Transverse colon (tissue), 4 donors: ENCODE data around the gene ATP9A. TPM values are rescaled to one million over a fixed set of nuclear protein-coding genes. Genes with fewer than 3 reads are reported as not detected.

Source experiments
- DNase-seq: peaks from one replicate; pipeline ENCODE4 v3.0.0-alpha.2; 2019
- H3K27ac ChIP-seq, 4 donors: fragments of 200-600 bp; sonication (generic); 2 replicates each; pipeline ENCODE4 v1.5.1; 2016 to 2018; ENCODE audit warnings: inconsistent platforms in 4 of 4
- H3K27me3 ChIP-seq: fragments of 200-600 bp; sonication (generic); 2 replicates; pipeline ENCODE4 v1.5.1; 2017; ENCODE audit warnings: inconsistent platforms
- H3K36me3 ChIP-seq, 4 donors: fragments of 200-600 bp; sonication (generic); 2 replicates each; pipeline ENCODE4 v1.5.1; 2017 to 2019; ENCODE audit warnings: inconsistent platforms in 4 of 4
- H3K4me1 ChIP-seq, 4 donors: fragments of 200-600 bp; sonication (generic); 2 replicates each; pipeline ENCODE4 v1.5.1; 2017 to 2020; ENCODE audit warnings: inconsistent platforms in 4 of 4
- H3K4me3 ChIP-seq, 4 donors: fragments of 200-600 bp; sonication (generic); 1 replicate in 1 of 4; 2 replicates in 3 of 4; pipeline versions ENCODE4 v1.5.1 to v1.6.1; 2017 to 2019; ENCODE audit warnings: inconsistent platforms in 4 of 4
- H3K9me3 ChIP-seq, 2 donors: fragments of 200-600 bp; sonication (generic); 2 replicates each; pipeline ENCODE4 v1.5.1; 2017 to 2019; ENCODE audit warnings: inconsistent platforms in 2 of 2
- CTCF ChIP-seq, 5 experiments: fragments of 200-600 bp in 3 of 5; fragments of 450-650 bp in 2 of 5; sonication (generic) in 3 of 5; IDR thresholded peaks; 1 replicate in 2 of 5; 2 replicates in 3 of 5; pipeline ENCODE4 v1.5.1; 2016 to 2017; ENCODE audit warnings: antibody characterized with exemption in 5 of 5, inconsistent platforms in 3 of 5, mild to moderate bottlenecking in 2 of 5, moderate library complexity in 1 of 5
- EP300 ChIP-seq: sonication (generic); formaldehyde crosslinking; IDR thresholded peaks from one replicate; pipeline ENCODE4 v1.6.1; 2017; ENCODE audit warnings: antibody characterized with exemption, low read depth
- POLR2A ChIP-seq: fragments of 450-650 bp; IDR thresholded peaks from one replicate; pipeline ENCODE4 v1.6.1; 2016; ENCODE audit warnings: antibody characterized with exemption, mild to moderate bottlenecking, moderate library complexity
- POLR2AphosphoS5 ChIP-seq, 3 donors: sonication (generic); formaldehyde crosslinking; IDR thresholded peaks; one replicate each; pipeline ENCODE4 v1.6.1; 2016; ENCODE audit warnings: antibody characterized with exemption in 3 of 3
- WGBS, 2 donors: methylation state at CpG; one replicate each; pipeline ENCODE4 v1.1.5; 2018; ENCODE audit warnings: low coverage in 1 of 2; 5-methylcytosine and 5-hydroxymethylcytosine counted together
- in situ Hi-C, 4 donors: fragments of 200-750 bp; cut with MboI; loops; one replicate each; pipeline versions ENCODE4 v1.15.0 to v1.15.1; 2017; ENCODE audit warnings: low sequenced_read_pairs in 3 of 4, low pct_ligation_motif_present in 1 of 4, low pct_unique_long_range_greater_than_20kb in 1 of 4
- intact Hi-C: fragments of 100-400 bp; cut with DNase I; formaldehyde crosslinking; loops from one replicate; pipeline ENCODE4 v1.15.1; 2023; ENCODE audit warnings: low total_unique reads
- total RNA-seq, 4 donors: library from RNA; depleted of rRNA; stranded (reverse); fragments of >200 nt; gene quantifications; one replicate each; pipeline ENCODE4 v1.1.0, GENCODE V29; 2016

The ATP9A gene
- total RNA-seq, 4 donors from 2014 or later: 66.3 to 93.0 (median 78.9) TPM

- TF ChIP-seq EP300 (no peak), CTCF (IDR thresholded peaks at IDR 0.05) (no peak), POLR2AphosphoS5 (IDR thresholded peaks at IDR 0.05) (peak in 1 of 3 donors; percentile 58), POLR2A (no peak)
- intact Hi-C loops (no loop called here), in situ Hi-C loops (no loop called here)
- no peak for DNase-seq
- Histone ChIP-seq H3K27me3 (no peaks in the 10 kb centered on the region), H3K9me3 (no peaks in the 10 kb centered on the region), H3K27ac (peak overlapping the region; percentile 73 to 82 (median 78)), H3K36me3 (no peaks in the 10 kb centered on the region), H3K4me1 (peaks cover 23 to 53% (median 33%) of the 10 kb centered on the region in 4 donors), H3K4me3 (no peak overlapping the region)
- WGBS, 2 donors: 18 to 28% methylated on average over 8 to 9 of the region's 9 CpGs
Observed at GRCh38 chr20:51752343-51752951, 15.7 kb downstream of the ATP9A start.

- H3K27ac ChIP-seq: peak overlapping the region; percentile 78 to 82 (median 79)
- H3K27me3 ChIP-seq: no peaks in the 10 kb centered on the region
- in situ Hi-C loops: no loop called here
- WGBS, 2 donors: 86 to 93% methylated on average over 7 to 10 of the region's 10 CpGs
- intact Hi-C loops: no loop called here
- TF ChIP-seq CTCF (IDR thresholded peaks at IDR 0.05): no peak
- no peak for TF ChIP-seq POLR2A
- no peak for TF ChIP-seq POLR2AphosphoS5 (IDR thresholded peaks at IDR 0.05)
- TF ChIP-seq EP300: no peak
- H3K36me3 ChIP-seq: no peaks in the 10 kb centered on the region
- peaks cover 23 to 55% (median 33%) of the 10 kb centered on the region in 4 donors for H3K4me1 ChIP-seq
- no peaks in the 10 kb centered on the region for H3K9me3 ChIP-seq
- H3K4me3 ChIP-seq: no peak overlapping the region
- no peak for DNase-seq
Observed at GRCh38 chr20:51750770-51751388, 17.3 kb downstream of the ATP9A start.

- Histone ChIP-seq H3K27me3 (no peaks in the 10 kb centered on the region), H3K36me3 (no peaks in the 10 kb centered on the region), H3K4me3 (no peak overlapping the region), H3K9me3 (no peaks in the 10 kb centered on the region), H3K27ac (peak overlapping the region; percentile 78 to 82 (median 79)), H3K4me1 (peaks cover 23 to 56% (median 33%) of the 10 kb centered on the region in 4 donors)
- 25 to 49% methylated on average over 9 to 19 of the region's 19 CpGs for WGBS, 2 donors
- in situ Hi-C loops (no loop called here), intact Hi-C loops (no loop called here)
- peak; percentile 89 for DNase-seq
- TF ChIP-seq EP300 (no peak), POLR2AphosphoS5 (IDR thresholded peaks at IDR 0.05) (peak; percentile 68 to 81 (median 72)), CTCF (IDR thresholded peaks at IDR 0.05) (no peak)
Observed at GRCh38 chr20:51750037-51750769, 18.0 kb downstream of the ATP9A start.

GRCh38 chr20:51749674-51750036 lies 18.5 kb downstream of the ATP9A start:
- TF ChIP-seq POLR2A (no peak), POLR2AphosphoS5 (IDR thresholded peaks at IDR 0.05) (no peak)
- peaks cover 23 to 62% (median 33%) of the 10 kb centered on the region in 4 donors for H3K4me1 ChIP-seq
- no peak overlapping the region for H3K4me3 ChIP-seq
- no peaks in the 10 kb centered on the region for H3K9me3 ChIP-seq
- no peak for DNase-seq
- intact Hi-C loops: no loop called here
- no peaks in the 10 kb centered on the region for H3K27me3 ChIP-seq
- in situ Hi-C loops: no loop called here
- no peaks in the 10 kb centered on the region for H3K36me3 ChIP-seq
- H3K27ac ChIP-seq: peak overlapping the region; percentile 78 to 82 (median 79)
- WGBS, 2 donors: 15% methylated on average over 1 of the region's 1 CpG; no CpG with 5 or more reads in 1 of the 2 donors
